Erythroblast (primary cell): ENCODE data around the gene CHRM5.

Experiments
- GATA1 ChIP-seq: IDR thresholded peaks from 2 replicates; pipeline ENCODE4 v1.6.1; 2011; ENCODE audit warnings: low read depth, mild to moderate bottlenecking, control low read depth, low read length, moderate library complexity
- POLR2A ChIP-seq: IDR thresholded peaks from 2 replicates; pipeline ENCODE4 v1.6.1; 2011; ENCODE audit warnings: mild to moderate bottlenecking, low read length

- TF ChIP-seq POLR2A (no peak), GATA1 (no peak)
Measured at GRCh38 chr15:34010921-34011320, 42.6 kb downstream of the CHRM5 start.
